Measurements from ENCODE around the gene GAS6.

The GAS6 gene

DNA sequence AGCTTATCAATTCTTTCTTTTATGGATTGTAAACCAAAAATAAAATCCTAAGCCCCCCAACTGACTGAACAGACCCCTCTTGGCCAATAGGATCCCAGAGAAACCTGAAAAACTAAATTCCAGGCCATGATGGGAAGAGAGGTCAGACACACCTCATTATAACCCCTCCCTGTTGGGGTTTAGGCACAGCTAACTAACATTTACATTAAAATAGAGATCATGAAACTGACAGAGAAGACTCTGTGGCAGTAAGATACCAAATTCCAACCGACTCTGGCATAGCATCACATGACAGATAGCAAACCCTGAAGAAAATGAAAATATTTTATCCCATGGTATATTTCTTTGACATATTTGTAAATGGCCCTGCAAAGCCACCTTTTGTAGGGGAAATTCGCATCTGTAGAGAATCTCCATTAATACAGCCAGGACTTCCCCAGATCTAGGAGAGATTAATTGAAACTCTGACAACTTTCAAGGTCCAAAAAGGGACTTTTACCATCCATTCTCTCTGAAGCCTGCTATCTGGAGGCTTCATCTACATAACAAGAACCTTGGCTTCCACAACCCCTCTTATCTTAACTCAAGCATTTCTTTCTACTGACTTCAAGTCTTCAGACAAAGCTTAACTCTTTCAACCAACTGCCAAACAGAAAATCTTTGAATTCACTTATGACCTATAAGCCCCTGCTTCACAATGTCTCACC lies 27.1 kb upstream of the GAS6 start:
- FAIRE-seq (no peak), DNase-seq (ENCODE audit: insufficient read length, low spot score) (no peak)
- TF ChIP-seq TAF1 (IDR thresholded peaks at IDR 0.05; ENCODE audit: low read depth, low read length), result no peak
- TF ChIP-seq POU2F2 (IDR thresholded peaks at IDR 0.05; ENCODE audit: low read depth, low read length), result no peak
- no peak for TF ChIP-seq PAX5 (IDR thresholded peaks at IDR 0.05; ENCODE audit: insufficient read depth, low read length, severe bottlenecking)
- no peak for TF ChIP-seq POLR2AphosphoS5 (IDR thresholded peaks at IDR 0.05; ENCODE audit: low read depth, low read length)
- TF ChIP-seq SPI1 (IDR thresholded peaks at IDR 0.05; ENCODE audit: low read depth, low read length), result no peak
- TF ChIP-seq POLR2A (IDR thresholded peaks at IDR 0.05; ENCODE audit: low read depth, low read length), result no peak

DNA sequence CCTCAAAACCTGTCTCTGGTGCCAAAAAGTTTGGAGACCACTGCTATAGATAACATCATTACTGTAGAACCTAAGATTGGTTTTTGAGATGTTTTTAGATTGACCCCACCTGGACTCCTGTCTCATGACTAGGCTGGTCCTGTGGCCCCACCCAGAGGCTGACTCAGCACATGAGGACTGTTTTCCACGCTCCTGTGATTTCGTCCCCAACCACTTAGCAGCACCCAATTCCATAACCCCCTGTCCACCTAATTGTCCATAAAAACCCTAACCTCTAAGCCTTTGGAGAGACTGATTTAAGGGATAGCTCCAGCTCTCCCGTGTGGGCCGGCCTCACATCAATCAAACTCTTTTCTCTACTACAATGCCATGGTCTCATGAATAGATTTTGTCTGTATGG lies 25.6 kb upstream of the GAS6 start:
- TF ChIP-seq POLR2AphosphoS5 (IDR thresholded peaks at IDR 0.05; ENCODE audit: low read depth, low read length), result no peak
- no peak for TF ChIP-seq TAF1 (IDR thresholded peaks at IDR 0.05; ENCODE audit: low read depth, low read length)
- no peak for TF ChIP-seq POU2F2 (IDR thresholded peaks at IDR 0.05; ENCODE audit: low read depth, low read length)
- TF ChIP-seq SPI1 (IDR thresholded peaks at IDR 0.05; ENCODE audit: low read depth, low read length), result no peak
- TF ChIP-seq PAX5 (IDR thresholded peaks at IDR 0.05; ENCODE audit: insufficient read depth, low read length, severe bottlenecking), result no peak
- no peak for TF ChIP-seq POLR2A (IDR thresholded peaks at IDR 0.05; ENCODE audit: low read depth, low read length)
- FAIRE-seq, result peak; percentile 23
- no peak for DNase-seq (ENCODE audit: insufficient read length, low spot score)

DNA sequence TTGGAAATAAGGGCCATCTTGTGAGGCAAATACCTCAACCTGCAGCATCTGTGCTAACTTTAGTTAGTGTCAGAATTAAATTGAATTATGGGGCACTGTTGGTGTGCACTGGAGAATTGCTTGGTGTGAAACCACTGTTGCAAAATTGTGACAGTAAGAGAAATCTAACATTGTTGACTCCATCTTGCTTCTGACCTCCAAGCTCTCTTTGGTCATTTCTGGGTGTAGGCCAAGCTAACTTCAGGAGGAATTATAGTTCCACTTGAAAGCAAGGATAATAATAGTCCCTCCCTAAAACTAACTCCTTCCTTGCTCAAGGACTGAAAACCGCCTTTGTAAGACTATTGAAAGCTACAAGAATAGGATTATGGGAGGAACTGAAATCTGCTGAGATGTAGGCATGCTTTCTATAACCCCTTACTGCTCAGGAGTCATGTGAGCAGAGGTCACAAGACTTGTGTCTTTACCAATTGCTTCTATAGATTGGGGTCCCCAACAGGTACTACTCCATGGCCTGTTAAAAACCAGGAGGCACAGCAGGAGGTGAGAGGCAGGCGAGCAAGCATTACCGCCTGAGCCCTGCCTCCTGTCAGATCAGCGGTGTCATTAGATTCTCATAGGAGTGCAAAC lies 24.9 kb upstream of the GAS6 start:
- DNase-seq (ENCODE audit: insufficient read length, low spot score) (no peak), FAIRE-seq (no peak)
- TF ChIP-seq SPI1 (IDR thresholded peaks at IDR 0.05; ENCODE audit: low read depth, low read length) (peak; percentile 51; the same call in 1 of the 2 replicates), PAX5 (IDR thresholded peaks at IDR 0.05; ENCODE audit: insufficient read depth, low read length, severe bottlenecking) (no peak)

DNA sequence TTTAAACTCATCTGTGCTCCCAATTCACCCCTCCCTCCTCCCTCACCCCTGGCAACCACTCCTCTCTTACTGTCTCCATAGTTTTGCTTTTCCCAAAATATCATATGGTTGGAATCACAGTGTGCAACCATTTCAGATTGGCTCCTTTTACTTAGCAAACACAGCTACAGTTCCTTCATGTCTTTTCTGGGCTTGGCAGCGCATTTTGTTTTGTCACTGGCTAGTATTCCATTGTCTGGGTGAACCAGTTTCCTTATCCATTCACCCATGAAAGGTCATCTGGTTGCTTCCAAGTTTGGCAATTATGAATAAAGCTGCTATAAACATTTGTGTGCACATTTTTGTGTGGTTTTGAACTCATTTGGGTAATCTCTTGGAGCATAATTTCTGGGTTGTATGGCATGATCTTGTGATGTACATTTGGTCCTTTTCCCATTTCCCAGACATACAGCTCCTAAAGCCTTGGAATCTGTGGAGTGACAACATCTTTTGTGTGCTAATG lies 23.9 kb upstream of the GAS6 start:
- DNase-seq (ENCODE audit: insufficient read length, low spot score) (no peak), FAIRE-seq (no peak)
- no peak for TF ChIP-seq POLR2A (IDR thresholded peaks at IDR 0.05; ENCODE audit: low read depth, low read length)
- TF ChIP-seq PAX5 (IDR thresholded peaks at IDR 0.05; ENCODE audit: insufficient read depth, low read length, severe bottlenecking), result no peak
- no peak for TF ChIP-seq TAF1 (IDR thresholded peaks at IDR 0.05; ENCODE audit: low read depth, low read length)
- no peak for TF ChIP-seq POU2F2 (IDR thresholded peaks at IDR 0.05; ENCODE audit: low read depth, low read length)
- no peak for TF ChIP-seq POLR2AphosphoS5 (IDR thresholded peaks at IDR 0.05; ENCODE audit: low read depth, low read length)
- TF ChIP-seq SPI1 (IDR thresholded peaks at IDR 0.05; ENCODE audit: low read depth, low read length), result no peak

DNA sequence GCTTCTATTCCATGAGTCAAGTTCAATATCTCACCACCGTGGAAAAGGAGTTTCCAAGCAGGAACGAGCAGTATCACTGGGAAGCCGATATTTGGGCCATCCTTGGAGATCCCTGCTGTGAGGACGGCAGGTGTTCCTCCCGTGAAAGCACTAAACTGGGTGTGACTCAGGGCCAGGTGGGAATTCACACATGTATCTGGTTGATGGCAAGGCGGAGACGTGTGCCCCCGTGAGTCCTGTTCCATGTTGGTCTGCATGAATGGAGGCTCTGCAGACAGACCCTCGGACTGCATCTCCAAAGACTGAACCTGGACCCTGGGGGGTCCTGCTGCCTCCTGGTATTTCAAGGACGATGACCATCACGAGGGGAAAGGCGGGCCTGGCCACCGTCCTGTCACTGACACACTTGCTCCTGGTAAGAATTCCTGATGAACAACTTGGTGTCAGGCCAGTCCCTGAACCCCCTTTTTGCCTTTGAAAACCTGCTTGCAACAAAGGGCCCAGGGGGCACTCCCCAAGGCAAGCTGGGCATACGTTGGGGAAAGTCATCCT lies 22.8 kb upstream of the GAS6 start:
- TF ChIP-seq PAX5 (IDR thresholded peaks at IDR 0.05; ENCODE audit: insufficient read depth, low read length, severe bottlenecking), result no peak
- TF ChIP-seq POLR2A (IDR thresholded peaks at IDR 0.05; ENCODE audit: low read depth, low read length), result no peak
- no peak for TF ChIP-seq SPI1 (IDR thresholded peaks at IDR 0.05; ENCODE audit: low read depth, low read length)
- TF ChIP-seq POU2F2 (IDR thresholded peaks at IDR 0.05; ENCODE audit: low read depth, low read length), result no peak
- no peak for TF ChIP-seq TAF1 (IDR thresholded peaks at IDR 0.05; ENCODE audit: low read depth, low read length)
- no peak for TF ChIP-seq POLR2AphosphoS5 (IDR thresholded peaks at IDR 0.05; ENCODE audit: low read depth, low read length)
- DNase-seq (ENCODE audit: insufficient read length, low spot score) (no peak), FAIRE-seq (no peak)

DNA sequence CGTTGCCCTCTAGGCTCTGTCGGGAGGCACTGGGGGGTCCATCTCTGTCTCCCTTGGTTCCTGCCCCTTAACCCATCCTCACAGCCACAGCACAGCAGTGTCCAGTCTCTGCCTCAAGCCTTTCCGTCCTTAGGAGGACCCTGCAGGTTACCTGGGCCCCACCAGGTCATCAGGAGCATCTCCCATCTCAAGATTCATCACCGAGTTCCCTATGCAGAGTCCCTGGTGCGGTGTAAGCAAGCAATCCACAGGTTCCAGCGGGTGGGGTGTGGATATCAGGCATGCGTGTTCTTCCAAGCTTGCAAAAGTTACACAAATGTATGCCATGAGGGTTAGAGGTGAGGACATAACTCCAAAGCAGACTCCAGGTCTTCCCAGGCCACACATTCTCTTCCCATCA lies 20.9 kb upstream of the GAS6 start:
- no peak for DNase-seq (ENCODE audit: insufficient read length, low spot score)
- TF ChIP-seq POLR2A (IDR thresholded peaks at IDR 0.05; ENCODE audit: low read depth, low read length) (no peak), POU2F2 (IDR thresholded peaks at IDR 0.05; ENCODE audit: low read depth, low read length) (no peak), POLR2AphosphoS5 (IDR thresholded peaks at IDR 0.05; ENCODE audit: low read depth, low read length) (no peak), PAX5 (IDR thresholded peaks at IDR 0.05; ENCODE audit: insufficient read depth, low read length, severe bottlenecking) (no peak), TAF1 (IDR thresholded peaks at IDR 0.05; ENCODE audit: low read depth, low read length) (no peak), SPI1 (IDR thresholded peaks at IDR 0.05; ENCODE audit: low read depth, low read length) (no peak)
- FAIRE-seq, result no peak

DNA sequence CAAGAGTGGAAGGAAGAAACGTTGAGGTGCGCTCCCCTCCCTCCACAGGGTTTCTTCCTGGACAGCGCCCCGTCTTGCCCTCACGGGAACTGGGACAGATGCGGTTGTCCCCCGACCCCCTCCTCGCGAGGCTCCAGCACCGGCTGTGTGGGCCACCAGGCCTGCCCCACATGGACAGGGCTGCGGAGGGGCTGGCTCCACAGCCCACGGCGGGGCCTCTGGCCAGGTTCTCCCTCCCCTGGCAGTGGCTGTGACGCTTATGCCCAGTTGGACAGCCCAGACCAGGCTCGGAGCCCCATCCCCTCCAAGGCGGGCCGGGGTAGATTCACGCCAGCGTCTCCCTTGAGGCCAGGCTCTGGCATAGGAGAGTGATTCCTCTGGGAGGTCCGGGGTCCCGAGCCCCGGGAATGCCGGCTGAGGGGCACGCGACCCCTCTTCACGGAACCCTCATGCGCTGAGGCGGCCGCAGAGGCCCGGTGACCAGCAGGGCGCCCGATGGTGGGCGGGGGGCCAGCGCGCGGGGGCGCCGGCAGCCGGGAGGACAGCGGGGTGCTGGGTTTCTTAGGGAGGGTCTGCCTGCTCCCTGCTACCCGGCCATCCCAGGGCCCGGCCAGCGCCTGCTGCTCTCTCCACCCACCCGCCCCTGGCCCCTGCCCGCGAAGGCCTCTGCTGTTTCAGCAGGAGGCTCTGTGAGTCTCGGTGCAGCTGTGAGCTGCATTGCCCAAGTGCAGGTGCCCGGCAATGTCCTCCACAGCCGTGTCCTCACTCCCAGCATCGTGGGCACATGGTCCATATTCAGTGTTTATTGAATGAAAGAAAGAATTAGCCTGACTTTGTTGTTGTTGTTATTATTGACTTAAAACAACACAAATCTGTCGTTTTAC lies 20.3 kb upstream of the GAS6 start:
- no peak for FAIRE-seq
- DNase-seq (ENCODE audit: insufficient read length, low spot score), result no peak
- TF ChIP-seq SPI1 (IDR thresholded peaks at IDR 0.05; ENCODE audit: low read depth, low read length) (no peak), POLR2AphosphoS5 (IDR thresholded peaks at IDR 0.05; ENCODE audit: low read depth, low read length) (no peak), POU2F2 (IDR thresholded peaks at IDR 0.05; ENCODE audit: low read depth, low read length) (no peak), POLR2A (IDR thresholded peaks at IDR 0.05; ENCODE audit: low read depth, low read length) (no peak), TAF1 (IDR thresholded peaks at IDR 0.05; ENCODE audit: low read depth, low read length) (no peak), PAX5 (IDR thresholded peaks at IDR 0.05; ENCODE audit: insufficient read depth, low read length, severe bottlenecking) (no peak)

DNA sequence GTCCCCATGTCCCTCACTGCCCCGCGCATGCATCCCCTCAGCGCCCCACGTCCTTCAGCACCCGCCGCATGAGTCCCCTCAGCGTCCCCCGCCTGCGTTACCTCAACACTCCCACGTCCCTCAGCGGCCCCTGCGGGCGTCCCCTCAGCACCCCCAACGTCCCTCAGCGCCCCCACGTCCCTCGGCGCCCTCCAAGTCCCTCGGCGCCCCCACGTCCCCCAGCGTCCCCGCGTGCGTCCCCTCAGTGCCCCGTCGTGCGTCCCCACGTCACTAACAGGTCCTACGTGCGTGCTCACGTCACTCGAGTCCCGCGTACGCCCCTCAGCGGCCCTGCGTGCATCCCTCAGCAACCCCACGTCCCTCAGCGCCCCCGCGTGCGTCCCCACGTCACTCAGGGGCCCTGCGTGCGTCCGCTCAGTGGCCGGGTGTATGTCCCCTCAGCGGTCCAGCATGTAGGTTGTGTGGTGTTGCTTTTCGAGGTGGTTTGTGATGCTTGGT lies 19.5 kb upstream of the GAS6 start:
- TF ChIP-seq POU2F2 (IDR thresholded peaks at IDR 0.05; ENCODE audit: low read depth, low read length) (no peak), PAX5 (IDR thresholded peaks at IDR 0.05; ENCODE audit: insufficient read depth, low read length, severe bottlenecking) (no peak), POLR2A (IDR thresholded peaks at IDR 0.05; ENCODE audit: low read depth, low read length) (no peak), SPI1 (IDR thresholded peaks at IDR 0.05; ENCODE audit: low read depth, low read length) (no peak), POLR2AphosphoS5 (IDR thresholded peaks at IDR 0.05; ENCODE audit: low read depth, low read length) (no peak), TAF1 (IDR thresholded peaks at IDR 0.05; ENCODE audit: low read depth, low read length) (no peak)
- DNase-seq (ENCODE audit: insufficient read length, low spot score), result no peak
- no peak for FAIRE-seq
